ENCODE data around the gene UBXN1.
A peak's percentile ranks its signal among the peaks of the same experiment; 100 is the strongest.

Gene UBXN1

DNA sequence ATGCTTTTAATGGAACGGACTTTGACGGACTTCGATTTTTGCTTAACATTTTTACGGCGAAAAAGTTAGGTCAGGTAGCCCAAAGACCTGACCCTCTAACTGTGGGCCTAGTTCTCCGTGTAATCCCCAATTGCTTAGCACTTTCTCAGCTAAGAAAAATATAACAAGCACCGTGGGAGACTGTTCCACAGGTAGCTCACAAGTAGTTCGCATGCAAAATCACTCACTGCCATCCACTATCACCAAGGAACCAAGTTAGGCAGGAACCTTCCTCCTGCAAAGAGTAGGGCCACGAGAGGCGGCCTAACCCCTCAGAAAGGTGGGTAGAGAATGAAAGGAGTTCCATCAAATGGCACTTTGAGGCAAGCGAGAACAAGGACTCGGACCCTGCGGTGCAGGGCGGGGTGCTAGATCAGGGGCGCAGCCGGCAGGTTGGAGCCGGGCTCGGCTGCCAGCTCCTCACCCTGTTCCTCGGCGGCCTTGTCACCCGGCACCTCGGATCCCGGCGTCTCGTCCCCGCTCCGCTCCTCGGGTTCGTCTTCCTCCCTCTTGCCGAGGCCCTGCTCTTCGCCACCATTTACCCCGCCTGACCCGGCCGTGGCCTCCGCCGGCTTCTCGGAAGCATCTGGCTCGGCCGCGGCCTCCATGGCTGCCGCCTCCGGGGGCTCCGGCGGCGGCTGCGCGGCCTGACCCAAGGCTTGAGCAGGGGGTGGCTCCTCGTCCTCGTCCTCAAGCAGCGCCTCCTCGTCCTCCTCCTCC is 47.5 kb upstream of the UBXN1 start:
- TF ChIP-seq, protein P1, sequence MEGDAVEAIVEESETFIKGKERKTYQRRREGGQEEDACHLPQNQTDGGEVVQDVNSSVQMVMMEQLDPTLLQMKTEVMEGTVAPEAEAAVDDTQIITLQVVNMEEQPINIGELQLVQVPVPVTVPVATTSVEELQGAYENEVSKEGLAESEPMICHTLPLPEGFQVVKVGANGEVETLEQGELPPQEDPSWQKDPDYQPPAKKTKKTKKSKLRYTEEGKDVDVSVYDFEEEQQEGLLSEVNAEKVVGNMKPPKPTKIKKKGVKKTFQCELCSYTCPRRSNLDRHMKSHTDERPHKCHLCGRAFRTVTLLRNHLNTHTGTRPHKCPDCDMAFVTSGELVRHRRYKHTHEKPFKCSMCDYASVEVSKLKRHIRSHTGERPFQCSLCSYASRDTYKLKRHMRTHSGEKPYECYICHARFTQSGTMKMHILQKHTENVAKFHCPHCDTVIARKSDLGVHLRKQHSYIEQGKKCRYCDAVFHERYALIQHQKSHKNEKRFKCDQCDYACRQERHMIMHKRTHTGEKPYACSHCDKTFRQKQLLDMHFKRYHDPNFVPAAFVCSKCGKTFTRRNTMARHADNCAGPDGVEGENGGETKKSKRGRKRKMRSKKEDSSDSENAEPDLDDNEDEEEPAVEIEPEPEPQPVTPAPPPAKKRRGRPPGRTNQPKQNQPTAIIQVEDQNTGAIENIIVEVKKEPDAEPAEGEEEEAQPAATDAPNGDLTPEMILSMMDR (conservative IDR thresholded peaks at IDR 0.05; ENCODE audit: control insufficient read depth, insufficient read depth, low read depth, low read length): no peak
- H3K4me3 ChIP-seq (ENCODE audit: control insufficient read depth, low read depth, low read length): peak overlapping the region; percentile 98
- DNase-seq (ENCODE audit: low read depth): no peak

DNA sequence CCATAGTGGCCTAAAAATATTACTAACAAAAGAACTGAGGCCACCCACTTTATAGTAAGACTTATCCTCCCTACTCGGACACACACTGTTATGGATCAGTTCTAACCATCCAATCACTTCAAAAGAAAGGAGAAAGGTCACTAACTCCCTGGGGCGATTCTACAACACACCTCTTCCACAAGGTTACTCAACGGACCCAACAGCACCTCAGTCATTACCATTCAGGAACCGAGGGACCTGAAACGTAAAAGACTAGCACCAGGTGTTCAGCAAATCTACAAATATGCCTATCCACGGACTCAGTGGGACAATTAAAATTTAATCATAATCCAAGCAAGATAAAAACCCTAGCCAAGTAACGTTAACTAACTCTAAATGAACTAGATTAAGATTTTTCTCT is 46.8 kb upstream of the UBXN1 start:
- DNase-seq (ENCODE audit: low read depth): no peak
- TF ChIP-seq, protein P1 (conservative IDR thresholded peaks at IDR 0.05; ENCODE audit: control insufficient read depth, insufficient read depth, low read depth, low read length): no peak
- peak overlapping the region; percentile 98 for H3K4me3 ChIP-seq (ENCODE audit: control insufficient read depth, low read depth, low read length)

DNA sequence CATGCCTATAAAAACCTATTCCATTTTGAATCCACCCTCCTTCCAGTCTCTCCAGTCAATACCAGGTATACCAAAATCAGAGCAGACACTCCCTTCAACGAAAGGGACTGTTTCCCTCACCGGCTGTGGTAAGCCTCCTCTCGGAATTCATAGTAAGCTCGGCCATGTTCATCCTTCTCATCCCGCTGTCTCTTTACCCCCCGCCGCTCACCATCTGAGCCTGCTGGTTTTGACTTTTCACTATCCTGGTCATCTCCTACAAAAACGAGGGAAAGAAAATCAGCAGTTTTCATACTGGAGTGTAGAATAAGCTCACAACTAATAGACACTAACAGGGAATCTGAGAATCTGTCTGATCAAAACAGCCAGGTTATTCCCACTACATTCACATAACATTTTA is 45.3 kb upstream of the UBXN1 start:
- TF ChIP-seq, protein P1 (conservative IDR thresholded peaks at IDR 0.05; ENCODE audit: control insufficient read depth, insufficient read depth, low read depth, low read length): no peak
- DNase-seq (ENCODE audit: low read depth): no peak
- peak overlapping the region; percentile 98 for H3K4me3 ChIP-seq (ENCODE audit: control insufficient read depth, low read depth, low read length)

DNA sequence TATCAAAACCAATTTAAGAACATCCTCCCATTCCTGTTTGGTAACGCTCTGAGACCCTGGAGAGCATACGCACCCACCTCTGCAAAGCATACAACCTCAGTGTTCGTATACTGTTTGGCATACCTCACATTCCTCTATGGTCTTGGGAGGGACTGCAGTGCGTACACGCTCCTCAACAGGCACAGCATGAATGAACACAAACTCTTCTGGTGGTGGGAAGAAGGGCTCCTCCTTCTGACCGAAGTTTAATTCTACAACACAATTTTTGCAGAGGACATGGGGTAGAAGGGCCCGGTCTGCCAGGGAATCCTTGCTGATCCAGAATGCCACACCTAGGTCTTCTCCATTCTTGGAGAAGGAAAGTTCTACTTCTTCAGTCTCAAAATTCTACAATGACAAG is 43.1 kb upstream of the UBXN1 start:
- TF ChIP-seq, protein P1 (conservative IDR thresholded peaks at IDR 0.05; ENCODE audit: control insufficient read depth, insufficient read depth, low read depth, low read length): peak; percentile 15
- DNase-seq (ENCODE audit: low read depth): peak; percentile 57
- no peak overlapping the region for H3K4me3 ChIP-seq (ENCODE audit: control insufficient read depth, low read depth, low read length)

DNA sequence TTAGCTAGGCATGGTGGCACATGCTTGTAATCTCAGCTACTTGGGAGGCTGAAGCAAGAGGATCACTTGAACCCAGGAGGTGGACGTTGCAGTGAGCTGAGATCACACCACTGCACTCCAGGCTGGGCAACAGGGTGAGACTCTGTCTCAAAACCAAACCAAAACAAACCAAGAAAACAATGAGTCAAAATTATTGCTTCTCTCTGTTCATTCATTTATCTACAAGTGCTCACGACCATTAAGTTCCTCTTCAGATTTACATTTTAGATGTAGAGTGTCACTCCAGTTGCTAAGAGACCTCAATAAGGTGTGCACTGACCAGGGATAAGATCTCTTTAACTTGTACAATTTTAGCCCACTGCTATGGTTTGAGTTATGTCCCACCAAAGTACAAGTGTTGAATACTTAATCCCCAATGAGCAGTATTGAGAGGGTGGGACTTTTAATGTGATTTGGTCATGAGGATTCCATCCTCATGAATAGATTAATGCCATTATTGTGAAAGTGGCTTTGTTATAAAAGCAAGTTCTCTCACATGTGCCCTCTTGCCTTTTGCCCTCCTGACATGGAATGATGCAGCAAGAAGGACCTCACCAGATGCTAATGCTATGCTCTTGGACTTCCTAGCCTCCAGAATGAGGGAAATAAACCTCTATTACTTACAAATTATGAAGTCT is 40.6 kb upstream of the UBXN1 start:
- peak; percentile 64 for DNase-seq (ENCODE audit: low read depth)
- TF ChIP-seq, protein P1 (conservative IDR thresholded peaks at IDR 0.05; ENCODE audit: control insufficient read depth, insufficient read depth, low read depth, low read length): no peak
- no peak overlapping the region for H3K4me3 ChIP-seq (ENCODE audit: control insufficient read depth, low read depth, low read length)

DNA sequence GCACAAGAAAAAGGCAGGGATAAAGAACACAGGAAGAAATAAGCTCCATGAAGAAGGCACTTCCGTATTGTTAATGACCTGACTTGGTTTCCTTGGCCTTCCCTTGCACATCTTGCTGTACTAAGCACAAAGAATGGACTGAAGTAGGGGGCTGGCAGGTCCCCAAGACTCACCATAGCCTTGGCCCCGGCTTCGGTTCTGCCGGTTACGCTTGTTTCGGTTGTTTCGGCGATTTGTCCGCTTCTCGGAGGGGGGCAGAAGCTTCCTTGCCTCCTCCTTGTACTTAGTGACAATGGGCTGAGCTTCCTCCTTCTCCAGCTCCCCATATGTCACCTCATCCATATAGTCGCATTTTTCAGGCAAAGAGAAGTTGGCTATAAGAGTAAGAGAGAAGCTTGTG is 37.9 kb upstream of the UBXN1 start:
- DNase-seq (ENCODE audit: low read depth): no peak
- TF ChIP-seq, protein P1 (conservative IDR thresholded peaks at IDR 0.05; ENCODE audit: control insufficient read depth, insufficient read depth, low read depth, low read length): no peak
- H3K4me3 ChIP-seq (ENCODE audit: control insufficient read depth, low read depth, low read length): no peak overlapping the region
